ELR (cell line): Measurements from ENCODE around the gene ZDHHC14.
A peak's percentile ranks its signal among the peaks of the same experiment; 100 is the strongest.
"Not testable (repeated sequence)": the region's sequence is repeated elsewhere in the genome, so short reads cannot be mapped to it uniquely, and the experiment has no call there.

ENCODE experiments used
- DNase-seq: peaks from one replicate; pipeline ENCODE4 v3.0.0-alpha.2; 2015; ENCODE audit warnings: low read depth

ZDHHC14 gene

DNA sequence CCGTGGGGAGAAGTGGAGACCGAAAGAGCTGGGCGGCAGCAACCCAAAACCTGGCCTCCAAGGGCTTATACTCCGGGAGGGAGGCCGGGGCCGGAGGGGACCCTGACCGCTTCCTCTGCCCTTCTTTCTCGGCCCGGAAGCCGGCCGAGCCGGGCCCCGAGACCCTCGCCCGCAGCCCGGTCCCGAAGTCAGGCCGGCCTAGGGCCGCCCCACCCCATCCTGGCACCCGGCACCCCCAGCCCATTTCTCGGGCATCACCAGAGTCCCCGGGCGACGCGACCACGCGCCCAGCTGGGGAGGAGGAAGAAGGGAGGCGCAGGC is 572 bp upstream of the ZDHHC14 start:
- DNase-seq: no peak

DNA sequence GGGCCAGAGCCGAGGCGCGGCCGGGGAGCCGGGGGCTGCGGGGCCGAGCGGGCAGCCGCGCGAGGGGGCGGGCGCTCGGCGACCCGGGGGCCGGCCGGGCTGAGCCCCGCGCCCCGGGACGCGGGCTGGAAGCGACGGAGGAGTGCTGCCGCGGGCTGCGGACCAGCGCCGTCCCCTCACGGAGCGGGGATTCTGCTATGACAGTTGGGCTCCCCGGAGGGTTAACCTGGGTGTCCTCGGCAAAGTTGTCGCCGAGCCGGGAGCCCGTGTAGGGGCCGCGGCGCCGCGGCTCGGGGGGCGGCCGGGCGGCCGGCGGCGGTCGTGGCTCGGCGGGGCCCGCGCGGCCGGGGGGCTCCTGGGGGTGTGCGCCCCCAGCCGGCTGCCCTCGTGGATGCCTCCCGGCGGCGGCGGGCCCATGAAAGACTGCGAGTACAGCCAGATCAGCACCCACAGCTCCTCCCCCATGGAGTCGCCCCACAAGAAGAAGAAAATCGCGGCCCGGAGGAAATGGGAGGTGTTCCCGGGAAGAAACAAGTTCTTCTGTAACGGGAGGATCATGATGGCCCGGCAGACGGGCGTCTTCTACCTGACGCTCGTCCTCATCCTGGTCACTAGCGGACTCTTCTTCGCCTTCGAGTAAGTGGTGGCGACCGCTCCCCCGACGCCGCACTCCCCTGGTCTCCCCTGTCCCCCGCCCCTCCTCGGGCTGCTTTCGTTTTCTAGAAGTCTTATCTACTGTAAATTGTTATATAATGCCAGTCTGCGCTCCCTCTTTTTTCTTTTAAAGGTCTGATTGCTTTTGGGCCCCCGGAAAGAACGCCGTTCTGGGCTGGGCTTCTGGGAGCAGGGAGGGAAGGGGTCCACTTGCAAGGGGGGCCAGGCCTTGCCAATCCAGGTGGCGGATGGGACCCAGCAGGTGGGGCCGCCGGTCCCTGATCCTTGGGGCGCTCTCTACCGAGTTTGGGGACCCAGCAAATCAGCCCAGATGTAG is 936 bp downstream of the ZDHHC14 start:
- peak; percentile 74 for DNase-seq

DNA sequence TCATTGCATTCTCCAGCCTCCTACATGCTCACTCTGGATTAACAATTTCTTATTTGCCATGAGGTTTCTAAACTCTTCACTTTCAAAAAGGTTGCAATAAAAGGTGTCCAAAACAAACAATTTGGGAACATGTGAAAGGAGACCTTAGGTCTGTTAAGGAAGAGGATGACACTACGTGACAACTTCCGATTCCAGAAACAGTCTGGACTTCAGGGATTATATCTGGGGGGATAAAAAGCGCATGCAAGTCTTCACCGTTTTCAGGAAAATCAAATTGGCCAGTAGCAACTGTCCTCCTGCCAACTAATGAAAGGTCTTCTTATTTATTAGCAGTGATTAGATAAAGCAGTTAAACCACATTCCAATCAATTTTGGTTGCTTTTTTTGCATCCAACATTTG is 1.8 kb downstream of the ZDHHC14 start:
- no peak for DNase-seq

DNA sequence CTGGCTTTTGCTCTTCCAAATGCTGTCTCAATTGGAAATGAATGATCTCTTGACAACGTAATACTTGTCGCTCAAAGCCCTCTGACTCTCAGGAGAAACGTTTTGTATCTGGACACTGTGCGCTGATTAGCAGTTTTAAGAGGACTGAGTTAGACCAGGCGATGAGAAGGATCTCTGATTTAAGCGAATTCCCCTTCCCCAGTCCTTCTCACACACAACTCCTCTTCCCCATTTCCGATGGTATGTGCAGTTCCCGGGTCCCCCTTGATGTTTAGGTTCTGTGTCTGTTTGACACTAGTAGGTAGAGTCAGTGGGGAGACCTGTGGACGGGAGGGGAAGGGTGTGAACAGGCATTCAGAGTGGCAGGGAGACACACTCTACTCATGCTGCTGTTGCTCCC is 2.5 kb downstream of the ZDHHC14 start:
- no peak for DNase-seq

DNA sequence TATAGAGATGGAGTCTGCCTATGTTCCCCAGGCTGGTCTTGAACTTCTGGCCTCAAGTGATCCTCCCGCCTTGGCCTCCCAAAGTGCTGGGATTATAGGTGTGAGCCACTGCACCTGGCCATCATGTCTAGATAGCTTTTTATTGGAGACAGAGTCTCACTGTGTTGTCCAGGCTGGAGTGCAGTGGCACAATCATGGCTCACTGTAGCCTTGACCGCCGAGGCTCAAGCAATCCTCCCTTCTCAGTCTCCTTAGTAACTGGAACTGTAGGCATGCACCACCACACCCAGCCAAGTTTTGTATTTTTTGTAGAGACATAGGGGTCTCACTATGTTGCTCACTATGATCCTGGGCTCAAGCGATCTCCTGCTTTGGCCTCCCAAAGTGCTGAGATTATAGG is 4.0 kb downstream of the ZDHHC14 start:
- DNase-seq: not testable (repeated sequence)

DNA sequence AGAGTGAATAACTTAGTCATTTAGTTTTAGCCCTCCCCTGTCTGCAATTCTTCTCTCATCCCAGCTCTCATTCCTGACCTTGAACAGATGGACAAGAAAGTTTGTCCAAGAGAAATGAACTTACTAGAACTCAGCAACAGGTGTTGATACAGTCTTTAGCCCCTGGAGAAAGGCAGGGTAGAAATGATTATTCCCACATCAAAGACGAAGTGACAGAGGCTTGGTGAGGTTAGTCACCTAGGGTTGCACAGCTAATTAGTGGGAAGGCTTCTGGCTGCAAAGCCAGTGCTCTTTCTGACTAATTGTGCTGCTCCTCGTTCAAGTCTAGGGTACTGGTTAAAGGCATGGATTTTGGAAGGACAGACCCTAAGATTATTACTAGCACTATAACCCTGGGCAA is 4.5 kb downstream of the ZDHHC14 start:
- DNase-seq: no peak

DNA sequence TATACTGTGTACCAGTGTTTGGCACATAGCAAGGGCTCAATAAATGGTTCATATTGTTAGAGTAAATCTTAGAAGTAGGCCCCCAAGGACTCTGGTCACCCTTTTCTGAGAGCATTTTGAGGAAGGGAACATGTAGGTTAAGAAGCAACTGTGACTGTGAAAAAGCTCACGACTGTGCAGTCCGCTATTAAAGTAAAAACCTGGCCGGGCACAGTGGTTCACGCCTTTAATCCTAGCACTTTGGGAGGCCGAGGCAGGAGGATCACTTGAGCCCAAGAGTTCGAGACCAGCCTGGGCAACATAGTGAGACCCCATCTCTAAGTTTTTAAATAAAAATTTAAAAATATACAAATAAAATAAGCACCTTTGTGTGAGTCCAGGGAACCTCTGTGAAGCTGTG is 5.0 kb downstream of the ZDHHC14 start:
- no peak for DNase-seq

DNA sequence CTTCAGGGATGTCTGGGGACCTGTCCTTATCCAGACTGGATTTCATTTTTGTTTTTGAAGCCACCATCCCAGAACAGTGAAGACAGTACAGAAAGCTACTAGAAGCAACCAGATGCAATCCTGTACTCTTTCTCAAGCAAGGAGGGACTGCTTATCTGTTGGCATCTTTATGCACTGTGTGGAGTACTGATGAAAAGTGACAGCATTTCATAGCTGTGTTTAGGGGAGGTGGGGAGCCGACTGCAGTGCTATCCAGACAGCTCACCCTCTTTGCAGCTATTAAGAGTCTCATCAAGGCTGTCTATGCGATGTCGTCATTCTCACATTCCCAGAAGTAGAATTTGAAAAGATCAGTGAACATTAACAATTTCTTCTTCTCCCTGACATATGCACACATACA is 5.5 kb downstream of the ZDHHC14 start:
- DNase-seq: no peak

DNA sequence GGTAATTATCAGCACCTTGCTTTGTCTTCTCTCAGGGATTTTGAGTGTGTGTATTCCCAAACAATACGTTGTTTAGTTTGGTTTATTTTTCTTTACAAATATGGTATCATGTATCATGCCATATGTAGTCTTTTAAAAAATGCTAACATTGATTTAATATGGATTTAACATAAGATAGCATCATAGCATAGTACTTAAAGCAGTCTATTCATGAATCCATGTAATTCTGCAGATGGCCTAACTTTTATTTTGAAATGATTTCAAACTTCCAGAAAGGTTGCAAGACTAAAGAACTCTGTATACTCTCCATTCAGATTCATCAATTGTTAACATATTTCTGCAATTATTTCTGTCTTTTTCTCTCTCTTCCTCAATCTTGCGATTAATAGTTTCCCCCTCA is 7.9 kb downstream of the ZDHHC14 start:
- DNase-seq: no peak

DNA sequence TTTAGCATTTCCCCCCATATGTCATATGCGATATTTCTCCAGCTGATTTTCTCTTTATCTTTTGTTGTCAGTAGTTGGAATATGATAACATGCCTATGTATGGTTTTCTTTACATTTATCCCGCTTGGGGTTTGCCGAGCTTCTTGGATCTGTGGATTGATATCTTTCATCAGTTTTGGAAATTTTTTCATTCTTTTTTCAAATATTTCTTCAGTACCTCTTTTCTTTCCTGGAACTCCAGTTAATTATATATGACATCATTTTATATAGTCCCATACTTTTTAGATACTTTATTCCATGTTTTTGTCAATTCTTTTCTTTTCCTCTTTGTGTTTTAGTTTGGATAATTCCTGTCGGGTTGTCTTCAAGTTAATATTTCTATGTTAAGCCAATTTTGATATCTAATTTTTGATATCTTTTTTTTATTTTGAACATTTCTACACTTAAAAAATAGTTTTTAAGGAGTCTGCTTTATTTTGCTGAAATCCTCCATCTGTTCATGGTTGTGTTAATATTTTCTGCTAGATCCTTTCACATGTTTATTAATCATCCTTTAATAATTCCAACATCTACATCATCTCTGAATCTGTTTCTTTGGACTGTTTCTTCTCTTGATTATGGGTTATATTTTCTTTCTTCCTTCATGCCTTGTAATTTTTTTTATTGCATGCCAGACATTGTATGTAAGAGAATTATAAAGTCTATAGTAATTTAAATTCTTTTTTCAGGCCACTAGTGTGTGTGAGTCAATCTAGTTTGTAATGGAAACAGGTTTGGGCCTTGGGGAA is 9.5 kb downstream of the ZDHHC14 start:
- DNase-seq: no peak

DNA sequence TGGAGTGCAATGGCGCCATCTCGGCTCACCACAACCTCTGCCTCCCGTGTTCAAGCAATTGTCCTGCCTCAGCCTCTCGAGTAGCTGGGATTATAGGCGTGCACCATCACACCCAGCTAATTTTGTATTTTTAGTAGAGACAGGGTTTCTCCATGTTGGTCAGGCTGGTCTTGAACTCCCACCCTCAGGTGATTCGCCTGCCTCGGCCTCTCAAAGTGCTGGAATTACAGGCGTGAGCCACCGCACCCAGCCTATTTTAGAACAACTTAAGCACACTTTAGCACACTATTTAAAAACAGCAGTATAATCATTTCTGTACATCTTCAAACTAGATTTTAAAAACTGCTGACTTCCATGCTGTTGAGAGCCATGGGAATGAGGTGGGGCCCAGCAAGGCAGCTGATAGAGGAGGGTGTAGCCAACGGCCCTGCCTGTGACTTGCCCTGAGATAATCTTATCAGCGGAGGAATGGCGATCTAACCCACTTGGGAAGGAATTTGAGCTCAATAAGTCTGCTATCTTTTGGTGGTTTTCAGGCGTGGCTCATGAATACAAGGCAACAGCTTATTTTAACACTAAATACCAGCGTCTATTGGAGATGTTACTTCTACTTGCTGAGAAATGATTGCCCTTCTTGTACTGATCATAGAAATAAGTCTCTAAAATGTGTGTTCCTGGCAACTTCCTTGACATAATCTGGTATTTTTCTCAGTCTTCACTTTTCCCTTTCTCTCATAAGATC is 12.1 kb downstream of the ZDHHC14 start:
- no peak for DNase-seq

DNA sequence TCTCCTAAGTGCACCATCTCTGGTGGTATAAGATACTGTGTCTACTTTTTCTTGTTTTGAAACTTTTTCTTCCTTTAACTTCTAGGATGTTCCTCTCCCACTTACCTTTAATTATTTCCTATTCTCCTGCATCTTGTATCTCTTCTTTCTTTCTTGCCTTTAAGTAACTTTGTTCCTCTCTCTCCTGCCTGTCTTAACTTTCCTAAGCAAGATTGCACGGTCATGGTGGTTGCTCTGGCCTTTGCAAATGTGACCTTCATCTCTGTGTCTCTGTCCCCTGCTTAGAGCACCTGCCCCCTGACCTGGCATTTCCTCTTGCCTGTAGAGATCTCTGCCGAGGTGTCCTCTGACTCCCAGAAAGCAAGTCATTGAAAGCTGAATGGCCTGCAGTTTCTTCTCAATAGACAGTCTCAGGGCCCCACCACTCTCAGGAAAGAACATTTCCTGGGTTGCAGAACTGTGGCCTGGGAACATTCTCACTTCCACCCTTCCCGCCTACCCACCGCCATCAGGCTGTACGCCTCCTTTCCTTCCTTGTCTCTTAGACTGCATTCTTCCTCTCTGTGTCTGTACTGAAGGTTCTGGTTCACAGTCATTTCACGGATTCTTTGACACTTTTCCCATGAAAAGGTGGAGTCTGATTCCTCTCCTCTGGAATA is 12.8 kb downstream of the ZDHHC14 start:
- DNase-seq: no peak

DNA sequence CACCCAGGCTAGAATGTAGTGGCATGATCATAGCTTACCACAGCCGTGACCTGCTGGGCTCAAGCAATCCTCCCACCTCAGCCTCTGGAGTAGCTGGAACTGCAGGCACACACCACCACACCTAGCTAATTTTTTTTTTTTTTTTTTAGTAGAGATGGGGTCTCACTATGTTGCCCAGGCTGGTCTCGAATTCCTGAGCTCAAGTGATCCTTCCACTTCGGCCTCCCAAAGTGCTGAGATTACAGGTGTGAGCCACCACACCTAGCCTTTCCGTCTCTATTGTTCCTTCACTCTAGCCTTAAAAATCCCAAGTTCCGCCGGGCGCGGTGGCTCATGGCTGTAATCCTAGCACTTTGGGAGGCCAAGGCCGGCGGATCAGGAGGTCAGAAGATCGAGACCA is 14.2 kb downstream of the ZDHHC14 start:
- DNase-seq: not testable (repeated sequence)

DNA sequence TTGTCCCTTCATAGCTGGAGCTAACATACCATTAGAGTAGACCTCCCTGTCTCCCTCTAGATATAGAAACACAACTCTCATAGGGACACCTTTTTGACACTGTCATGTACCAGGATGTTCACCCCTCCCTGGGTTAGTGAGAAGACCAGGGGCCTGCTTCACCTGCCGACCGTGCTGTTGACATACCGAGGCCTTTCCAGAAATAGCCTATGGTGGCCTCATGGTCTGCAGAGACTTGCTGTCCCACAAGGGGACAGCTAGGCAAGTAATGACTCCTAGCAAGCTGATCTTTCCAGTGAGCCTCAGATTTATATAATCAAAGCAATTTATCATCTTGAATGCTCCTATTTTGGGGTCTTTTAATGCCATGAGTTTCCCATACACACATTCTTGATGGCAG is 15.0 kb downstream of the ZDHHC14 start:
- DNase-seq: no peak

DNA sequence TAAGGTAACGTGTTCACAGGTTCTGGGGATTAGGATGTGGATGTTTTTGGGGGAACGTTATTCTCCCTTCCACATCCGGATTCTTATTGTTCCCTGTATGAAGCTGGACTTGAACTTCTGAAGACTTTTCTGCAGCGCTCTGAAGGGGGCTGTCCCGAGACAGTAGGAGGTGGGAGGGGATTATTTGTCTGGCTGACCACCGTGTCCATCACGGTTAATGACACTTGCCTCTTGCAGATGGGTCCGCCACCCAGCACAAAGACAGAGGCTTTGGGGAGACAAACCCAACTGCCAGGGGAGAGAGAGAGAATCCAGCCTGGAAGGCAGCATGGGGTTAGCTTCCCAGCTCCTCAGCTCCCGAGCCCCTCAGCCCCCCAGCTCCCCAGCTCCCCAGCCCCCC is 16.7 kb downstream of the ZDHHC14 start:
- DNase-seq: no peak

DNA sequence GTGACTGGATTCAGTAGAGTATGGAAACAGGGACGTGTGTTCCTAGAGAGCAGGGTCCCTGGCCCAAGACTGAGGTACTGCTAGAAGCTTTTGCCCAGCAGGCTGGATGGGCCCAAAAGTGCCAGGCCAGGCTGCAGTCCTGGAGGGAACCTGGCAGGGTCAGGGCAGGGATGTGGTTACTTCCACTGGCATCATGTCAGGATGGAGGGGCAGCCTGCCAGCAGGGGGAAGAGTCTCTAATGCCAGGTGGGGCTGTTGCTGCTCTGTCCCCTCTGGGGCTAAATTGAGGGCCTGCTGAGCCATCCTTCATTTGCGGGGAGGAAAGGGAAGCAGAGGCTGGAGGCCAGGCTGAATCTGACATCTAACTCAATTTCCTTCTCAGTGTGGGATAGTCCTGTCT is 17.2 kb downstream of the ZDHHC14 start:
- DNase-seq: no peak

DNA sequence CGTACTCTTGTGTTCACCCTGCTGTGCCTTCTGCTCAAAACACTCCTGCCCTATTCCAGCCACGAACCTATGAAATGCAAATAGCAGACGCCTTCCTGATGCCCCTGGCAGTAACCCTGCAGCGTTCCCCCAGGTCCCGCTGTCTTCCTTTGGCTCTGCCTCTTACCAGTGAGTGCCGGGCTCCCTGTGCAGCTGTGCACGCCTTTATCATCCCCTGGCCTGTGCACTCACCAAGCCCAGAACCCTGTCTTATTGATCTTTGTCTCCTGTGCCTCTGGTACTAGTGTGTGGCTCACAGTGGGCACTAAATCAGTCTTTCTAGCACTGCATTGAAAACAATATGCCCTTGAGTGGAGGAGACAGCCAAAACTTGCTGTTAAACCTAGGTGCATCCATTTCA is 19.7 kb downstream of the ZDHHC14 start:
- DNase-seq: no peak

DNA sequence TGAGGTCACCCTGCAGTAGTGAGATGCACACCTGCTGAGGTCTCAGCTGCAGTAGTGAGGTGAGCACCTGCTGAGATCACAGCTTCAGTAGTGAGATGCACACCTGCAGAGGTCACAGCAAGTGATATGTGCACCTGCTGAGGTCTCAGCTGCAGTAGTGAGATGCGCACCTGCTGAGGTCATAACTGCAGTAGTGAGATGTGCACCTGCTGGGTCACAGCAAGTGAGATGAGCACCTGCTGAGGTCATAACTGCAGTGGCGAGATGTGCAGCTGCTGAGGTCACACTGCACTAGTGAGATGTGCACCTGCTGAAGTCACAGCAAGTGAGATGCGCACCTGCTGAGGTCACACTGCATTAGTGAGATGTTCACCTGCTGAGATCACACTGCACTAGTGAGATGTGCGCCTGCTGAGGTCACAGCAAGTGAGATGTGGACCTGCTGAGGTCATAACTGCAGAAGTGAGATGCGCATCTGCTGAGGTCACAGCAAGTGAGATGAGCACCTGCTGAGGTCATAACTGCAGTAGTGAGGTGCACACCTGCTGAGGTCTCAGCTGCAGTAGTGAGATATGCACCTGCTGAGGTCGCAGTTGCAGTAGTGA is 20.8 kb downstream of the ZDHHC14 start:
- DNase-seq: no peak

DNA sequence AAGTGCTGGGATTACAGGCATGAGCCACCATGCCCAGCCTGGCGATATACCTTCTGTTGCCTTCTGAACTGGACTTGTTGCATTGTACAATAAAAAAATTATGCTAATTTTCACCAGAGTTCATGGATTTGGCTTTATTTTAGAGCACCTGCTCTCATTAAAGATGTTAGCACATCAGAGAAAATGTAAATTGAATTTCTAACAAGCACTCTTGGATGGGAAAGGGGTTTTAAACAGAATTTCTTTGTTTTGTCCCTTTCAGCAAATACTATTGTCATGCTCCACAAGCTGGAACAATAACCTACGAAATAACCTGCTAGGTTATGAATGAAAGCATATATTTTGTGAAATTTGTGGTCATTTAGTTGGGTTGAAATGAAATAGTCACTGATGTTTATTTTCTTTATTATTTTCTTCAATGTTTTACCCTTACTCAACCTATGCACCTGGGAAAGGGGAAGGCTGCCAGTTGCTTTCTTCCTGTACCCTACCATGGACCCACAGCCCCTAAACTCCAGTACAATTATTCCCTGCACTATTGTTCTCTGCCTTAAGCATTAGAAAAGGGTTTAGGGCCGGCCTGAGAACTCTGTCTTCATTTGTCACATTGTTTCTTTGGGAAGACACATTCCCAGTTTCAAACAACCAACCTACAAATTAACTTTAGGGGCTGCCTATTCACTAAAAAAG is 22.2 kb downstream of the ZDHHC14 start:
- DNase-seq: no peak

DNA sequence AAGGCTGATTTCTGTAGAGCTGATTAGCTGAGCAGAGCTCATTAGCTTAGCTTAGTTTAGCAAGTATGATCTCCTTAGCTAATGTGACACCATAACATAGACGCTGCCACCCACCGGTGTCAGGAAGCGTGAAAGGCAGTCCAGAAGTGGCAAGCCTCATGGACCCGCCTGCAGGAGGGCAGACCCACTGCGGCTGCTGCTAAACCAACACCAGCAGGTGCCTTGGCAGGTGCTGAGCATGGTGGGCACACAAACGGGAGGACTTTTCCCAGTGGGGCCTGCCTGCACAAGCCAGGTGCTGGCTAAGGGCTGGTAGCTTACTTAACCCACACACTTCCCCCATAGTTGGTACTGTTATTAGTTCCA is 22.7 kb downstream of the ZDHHC14 start:
- no peak for DNase-seq

DNA sequence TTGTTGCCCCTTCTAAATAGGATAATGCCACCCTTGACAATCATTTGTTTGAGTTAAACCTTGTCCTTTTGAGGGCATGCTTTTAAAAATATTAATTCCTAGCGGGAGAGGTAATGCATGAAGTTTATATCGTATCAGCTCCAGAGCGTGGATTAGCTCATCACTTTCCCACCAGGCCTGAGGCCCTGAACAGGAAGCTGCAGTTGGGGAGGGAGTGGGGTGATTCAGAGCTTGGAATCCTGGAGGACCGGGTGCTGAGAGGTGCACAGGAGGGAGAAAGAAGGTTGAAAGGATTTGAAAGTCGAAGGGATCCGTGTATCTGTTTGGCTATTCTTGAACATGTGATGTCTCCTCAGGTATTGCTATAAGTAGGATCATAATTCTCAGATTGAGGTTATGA is 25.0 kb downstream of the ZDHHC14 start:
- peak; percentile 76 for DNase-seq
